Transverse colon (tissue), 4 donors: ENCODE measurements around the gene STARD4.

ENCODE experiments used
- EP300 ChIP-seq: sonication (generic); formaldehyde crosslinking; IDR thresholded peaks from one replicate; pipeline ENCODE4 v1.6.1; 2017; ENCODE audit warnings: antibody characterized with exemption, low read depth
- POLR2A ChIP-seq: fragments of 450-650 bp; IDR thresholded peaks from one replicate; pipeline ENCODE4 v1.6.1; 2016; ENCODE audit warnings: antibody characterized with exemption, mild to moderate bottlenecking, moderate library complexity
- POLR2AphosphoS5 ChIP-seq, 3 donors: sonication (generic); formaldehyde crosslinking; IDR thresholded peaks; one replicate each; pipeline ENCODE4 v1.6.1; 2016; ENCODE audit warnings: antibody characterized with exemption in 3 of 3
- TF ChIP-seq, protein P1 (sequence below), 5 experiments: fragments of 200-600 bp in 3 of 5; fragments of 450-650 bp in 2 of 5; sonication (generic) in 3 of 5; IDR thresholded peaks; 1 replicate in 2 of 5; 2 replicates in 3 of 5; pipeline ENCODE4 v1.5.1; 2016 to 2017; ENCODE audit warnings: antibody characterized with exemption in 5 of 5, inconsistent platforms in 3 of 5, mild to moderate bottlenecking in 2 of 5, moderate library complexity in 1 of 5

- TF ChIP-seq, protein P1, sequence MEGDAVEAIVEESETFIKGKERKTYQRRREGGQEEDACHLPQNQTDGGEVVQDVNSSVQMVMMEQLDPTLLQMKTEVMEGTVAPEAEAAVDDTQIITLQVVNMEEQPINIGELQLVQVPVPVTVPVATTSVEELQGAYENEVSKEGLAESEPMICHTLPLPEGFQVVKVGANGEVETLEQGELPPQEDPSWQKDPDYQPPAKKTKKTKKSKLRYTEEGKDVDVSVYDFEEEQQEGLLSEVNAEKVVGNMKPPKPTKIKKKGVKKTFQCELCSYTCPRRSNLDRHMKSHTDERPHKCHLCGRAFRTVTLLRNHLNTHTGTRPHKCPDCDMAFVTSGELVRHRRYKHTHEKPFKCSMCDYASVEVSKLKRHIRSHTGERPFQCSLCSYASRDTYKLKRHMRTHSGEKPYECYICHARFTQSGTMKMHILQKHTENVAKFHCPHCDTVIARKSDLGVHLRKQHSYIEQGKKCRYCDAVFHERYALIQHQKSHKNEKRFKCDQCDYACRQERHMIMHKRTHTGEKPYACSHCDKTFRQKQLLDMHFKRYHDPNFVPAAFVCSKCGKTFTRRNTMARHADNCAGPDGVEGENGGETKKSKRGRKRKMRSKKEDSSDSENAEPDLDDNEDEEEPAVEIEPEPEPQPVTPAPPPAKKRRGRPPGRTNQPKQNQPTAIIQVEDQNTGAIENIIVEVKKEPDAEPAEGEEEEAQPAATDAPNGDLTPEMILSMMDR (IDR thresholded peaks at IDR 0.05) = no peak
- TF ChIP-seq POLR2A = no peak
- TF ChIP-seq EP300 = no peak
- TF ChIP-seq POLR2AphosphoS5 (IDR thresholded peaks at IDR 0.05) = no peak
Measured at GRCh38 chr5:111559680-111560079, 47.3 kb upstream of the STARD4 start.
